ENCODE data around the gene CDH9. TPM values are rescaled to one million over a fixed set of nuclear protein-coding genes. Genes with fewer than 3 reads are reported as not detected.

The CDH9 gene
- total and polyA plus RNA-seq, 9 of the 15 experiments (the other 6 are each of a cell fraction or from before 2014, with no cell fraction given), result not detected

GRCh38 chr5:27048510-27048909 is 10.1 kb upstream of the CDH9 start (continued):
- TF ChIP-seq LCOR (CRISPR knock-in tag; IDR thresholded peaks at IDR 0.05), result no peak
- TF ChIP-seq DPF2 (IDR thresholded peaks at IDR 0.05), result no peak
- no peak for TF ChIP-seq POLR2G (IDR thresholded peaks at IDR 0.05; ENCODE audit: low read depth, low read length)
- no peak for TF ChIP-seq ZNF41 (CRISPR knock-in tag; conservative IDR thresholded peaks at IDR 0.05)

GRCh38 chr5:27041372-27041771 is 3.0 kb upstream of the CDH9 start:
- ATAC-seq (no peak), FAIRE-seq (no peak), DNase-seq (ENCODE audit: extremely low read depth in 1 of 4, low spot score in 3 of 4) (no peak)
- no peaks in the 10 kb centered on the region for H3K27me3 ChIP-seq (ENCODE audit: control insufficient read depth in 2 of 2, insufficient read depth in 2 of 2, low read length in 2 of 2)
- no peak overlapping the region for H3K4me3 ChIP-seq
- H3K36me3 ChIP-seq (ENCODE audit: control insufficient read depth, insufficient read depth, low read length), result no peaks in the 10 kb centered on the region
- intact Hi-C loops (cut with micrococcal nuclease) (no loop called here), in situ Hi-C loops (cut with MboI) (no loop called here)
- ChIA-PET POLR2A (no interaction called here), CTCF (ENCODE audit: low intra/inter-chr PET ratio) (no interaction called here)
- no peaks in the 10 kb centered on the region for H4K20me1 ChIP-seq (replicated peaks; ENCODE audit: control insufficient read depth, insufficient read depth, low read length)
- no peak overlapping the region for H2AFZ ChIP-seq (ENCODE audit: low read depth, low read length)
- no peaks in the 10 kb centered on the region for H3K79me2 ChIP-seq (ENCODE audit: control insufficient read depth, insufficient read depth, low read length)
- no peak overlapping the region for H3K27ac ChIP-seq (ENCODE audit: extremely low read depth, low read depth, low read length)
- H3K4me1 ChIP-seq (replicated peaks in 1 of 2; ENCODE audit: control insufficient read depth in 2 of 2, insufficient read depth in 2 of 2, low read length in 2 of 2), result no peaks in the 10 kb centered on the region
- no peak overlapping the region for H3K9ac ChIP-seq (ENCODE audit: insufficient read depth in 1 of 2, low read depth in 2 of 2, low read length in 2 of 2)
- no peaks in the 10 kb centered on the region for H3K9me1 ChIP-seq (ENCODE audit: control insufficient read depth, insufficient read depth, low read length)
- H3K4me2 ChIP-seq (ENCODE audit: insufficient read depth, low read length), result no peak overlapping the region
- BruUV-seq (replicated peaks), result no TSS peak
- 6% methylated on average over 1 of the region's 1 CpG for WGBS (ENCODE audit: insufficient coverage, low coverage, missing lambda C conversion rate)
- peaks cover 2% of the 10 kb centered on the region; the same call in 1 of the 2 replicates for H3K9me3 ChIP-seq (replicated peaks; ENCODE audit: control insufficient read depth, insufficient read depth, low read depth, low read length)
- TF ChIP-seq, protein P1, sequence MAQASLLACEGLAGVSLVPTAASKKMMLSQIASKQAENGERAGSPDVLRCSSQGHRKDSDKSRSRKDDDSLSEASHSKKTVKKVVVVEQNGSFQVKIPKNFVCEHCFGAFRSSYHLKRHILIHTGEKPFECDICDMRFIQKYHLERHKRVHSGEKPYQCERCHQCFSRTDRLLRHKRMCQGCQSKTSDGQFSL (CRISPR knock-in tag; IDR thresholded peaks at IDR 0.05), result no peak
- TF ChIP-seq, protein P1 (tag; IDR thresholded peaks at IDR 0.05), result no peak
- TF ChIP-seq PURB (CRISPR knock-in tag; IDR thresholded peaks at IDR 0.05; ENCODE audit: low read depth) (no peak), RBM14 (IDR thresholded peaks at IDR 0.05; ENCODE audit: borderline replicate concordance, insufficient read depth, low read depth, low read length) (no peak), TSHZ1 (CRISPR knock-in tag; IDR thresholded peaks at IDR 0.05) (no peak), MXI1 (IDR thresholded peaks at IDR 0.05; ENCODE audit: low read depth, low read length) (no peak), ZNF408 (CRISPR knock-in tag; IDR thresholded peaks at IDR 0.05; ENCODE audit: low read depth) (no peak), KLF6 (CRISPR knock-in tag; IDR thresholded peaks at IDR 0.05; ENCODE audit: borderline replicate concordance) (no peak)
- TF ChIP-seq, protein P2, sequence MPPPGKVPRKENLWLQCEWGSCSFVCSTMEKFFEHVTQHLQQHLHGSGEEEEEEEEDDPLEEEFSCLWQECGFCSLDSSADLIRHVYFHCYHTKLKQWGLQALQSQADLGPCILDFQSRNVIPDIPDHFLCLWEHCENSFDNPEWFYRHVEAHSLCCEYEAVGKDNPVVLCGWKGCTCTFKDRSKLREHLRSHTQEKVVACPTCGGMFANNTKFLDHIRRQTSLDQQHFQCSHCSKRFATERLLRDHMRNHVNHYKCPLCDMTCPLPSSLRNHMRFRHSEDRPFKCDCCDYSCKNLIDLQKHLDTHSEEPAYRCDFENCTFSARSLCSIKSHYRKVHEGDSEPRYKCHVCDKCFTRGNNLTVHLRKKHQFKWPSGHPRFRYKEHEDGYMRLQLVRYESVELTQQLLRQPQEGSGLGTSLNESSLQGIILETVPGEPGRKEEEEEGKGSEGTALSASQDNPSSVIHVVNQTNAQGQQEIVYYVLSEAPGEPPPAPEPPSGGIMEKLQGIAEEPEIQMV (tag; conservative IDR thresholded peaks at IDR 0.05; ENCODE audit: low read depth), result no peak
